ENCODE data around the gene ANGPTL7. TPM values are rescaled to one million over a fixed set of nuclear protein-coding genes. Genes with fewer than 3 reads are reported as not detected.

Gene ANGPTL7
- total RNA-seq, 1 experiment from 2014 or later, result not detected

GRCh38 chr1:11145741-11146140, 43.4 kb upstream of the ANGPTL7 start:
- DNase-seq (ENCODE audit: low read depth, low spot score) (no peak), ATAC-seq (no peak)
- no peaks in the 10 kb centered on the region for H3K9me3 ChIP-seq (ENCODE audit: control insufficient read depth in 1 of 2, insufficient read depth in 1 of 2, low read depth in 1 of 2, low read length in 2 of 2)
- TF ChIP-seq TCF7L2 (IDR thresholded peaks at IDR 0.05; ENCODE audit: borderline replicate concordance, extremely low read depth, insufficient read depth, insufficient read length) (no peak), POLR2AphosphoS5 (IDR thresholded peaks at IDR 0.05; ENCODE audit: low read depth, low read length) (no peak), ZNF274 (IDR thresholded peaks at IDR 0.05; ENCODE audit: low read depth, low read length) (no peak), YY1 (IDR thresholded peaks at IDR 0.05; ENCODE audit: extremely low read depth, insufficient replicate concordance, low read depth, low read length) (no peak), CEBPB (IDR thresholded peaks at IDR 0.05; ENCODE audit: low read depth) (no peak), ZBTB33 (IDR thresholded peaks at IDR 0.05; ENCODE audit: extremely low read depth, insufficient replicate concordance, low read length) (no peak), CBX3 (IDR thresholded peaks at IDR 0.05; ENCODE audit: low read depth) (no peak), EZH2phosphoT487 (IDR thresholded peaks at IDR 0.05; ENCODE audit: borderline replicate concordance) (no peak), SRF (IDR thresholded peaks at IDR 0.05; ENCODE audit: low read depth) (no peak), FOSL1 (IDR thresholded peaks at IDR 0.05; ENCODE audit: low read depth) (no peak), JUND (IDR thresholded peaks at IDR 0.05) (no peak), SP1 (IDR thresholded peaks at IDR 0.05; ENCODE audit: low read depth) (no peak), RAD21 (IDR thresholded peaks at IDR 0.05; ENCODE audit: low read depth) (no peak), EGR1 (IDR thresholded peaks at IDR 0.05; ENCODE audit: low read depth) (no peak)
- no peaks in the 10 kb centered on the region for H3K27me3 ChIP-seq (ENCODE audit: insufficient read depth, low read length)
- H3K4me3 ChIP-seq (replicated peaks in 1 of 2; ENCODE audit: low read depth in 1 of 2, low read length in 2 of 2), result no peak overlapping the region
- H3K9me2 ChIP-seq (ENCODE audit: insufficient read depth), result no peaks in the 10 kb centered on the region
- intact Hi-C loops (cut with micrococcal nuclease), result no loop called here
- CTCF ChIA-PET, result no interaction called here
- no TSS peak for BruUV-seq (replicated peaks)
- H3K4me1 ChIP-seq (ENCODE audit: control insufficient read depth in 1 of 2, insufficient read depth in 2 of 2, low read length in 2 of 2), result no peaks in the 10 kb centered on the region
- H3K9ac ChIP-seq (ENCODE audit: low read length), result no peak overlapping the region
- no peaks in the 10 kb centered on the region for H3K79me2 ChIP-seq (ENCODE audit: insufficient read depth, low read length)
- H2AFZ ChIP-seq (ENCODE audit: low read depth, low read length, poor library complexity, severe bottlenecking), result no peak overlapping the region
- POLR2A ChIA-PET, result no interaction called here
- H3K4me2 ChIP-seq (ENCODE audit: low read length), result no peak overlapping the region
- no peak overlapping the region for H3K27ac ChIP-seq (ENCODE audit: low read depth, low read length)
- peaks cover 12 to 26% of the 10 kb centered on the region in 2 experiments; a peak in 3 of 4 replicates for H3K36me3 ChIP-seq (ENCODE audit: control insufficient read depth in 1 of 2, insufficient read depth in 2 of 2, low read length in 2 of 2)
- H4K20me1 ChIP-seq (ENCODE audit: insufficient read depth), result no peaks in the 10 kb centered on the region
- RAD21 ChIA-PET (ENCODE audit: low non-redundant PET in 1 of 2, low total read pairs in 2 of 2, uncharacterized antibody in 2 of 2, unreplicated experiment in 2 of 2), result no interaction called here
